Measurements from ENCODE around the gene TTC29.

TTC29 gene

DNA sequence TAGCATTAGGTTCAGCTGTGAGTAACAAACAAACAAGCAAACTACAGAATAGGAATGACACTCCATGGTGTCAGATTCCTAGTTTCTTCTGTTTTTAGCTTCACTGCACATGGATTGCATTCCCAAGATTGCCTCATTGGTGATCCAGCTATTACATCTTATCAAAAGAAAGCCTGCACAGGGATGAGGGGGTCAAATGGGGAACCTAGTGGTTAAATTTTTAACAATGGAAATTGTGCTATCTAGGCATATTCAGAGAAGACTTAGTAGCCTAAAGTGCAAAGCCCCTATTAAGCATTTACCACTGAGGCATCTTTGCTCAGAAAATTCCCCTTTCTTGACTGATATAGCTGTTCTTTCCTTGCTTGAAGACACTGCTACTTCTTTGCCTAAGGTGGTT is 3.9 kb upstream of the TTC29 start:
- no peaks in the 10 kb centered on the region for H3K36me3 ChIP-seq (ENCODE audit: control insufficient read depth in 2 of 2, insufficient read depth in 1 of 2, low read length in 2 of 2)
- no peak overlapping the region for H3K4me3 ChIP-seq (ENCODE audit: low read depth, low read length)
- TF ChIP-seq ZSCAN16 (tag by site-specific recombination; IDR thresholded peaks at IDR 0.05) (no peak), IKZF3 (tag by site-specific recombination; IDR thresholded peaks at IDR 0.05) (no peak), ZNF785 (tag by site-specific recombination; IDR thresholded peaks at IDR 0.05) (no peak), ZNF48 (tag by site-specific recombination; IDR thresholded peaks at IDR 0.05) (no peak), ZNF335 (tag by site-specific recombination; conservative IDR thresholded peaks at IDR 0.05) (no peak), MYNN (tag by site-specific recombination; IDR thresholded peaks at IDR 0.05; ENCODE audit: borderline replicate concordance) (no peak), GFI1B (tag by site-specific recombination; IDR thresholded peaks at IDR 0.05) (no peak), KLF7 (tag by site-specific recombination; IDR thresholded peaks at IDR 0.05; ENCODE audit: borderline replicate concordance) (no peak), ZNF843 (tag by site-specific recombination; IDR thresholded peaks at IDR 0.05) (no peak), KLF9 (tag by site-specific recombination; IDR thresholded peaks at IDR 0.05; ENCODE audit: low read depth) (no peak)
- TF ChIP-seq, protein P1, sequence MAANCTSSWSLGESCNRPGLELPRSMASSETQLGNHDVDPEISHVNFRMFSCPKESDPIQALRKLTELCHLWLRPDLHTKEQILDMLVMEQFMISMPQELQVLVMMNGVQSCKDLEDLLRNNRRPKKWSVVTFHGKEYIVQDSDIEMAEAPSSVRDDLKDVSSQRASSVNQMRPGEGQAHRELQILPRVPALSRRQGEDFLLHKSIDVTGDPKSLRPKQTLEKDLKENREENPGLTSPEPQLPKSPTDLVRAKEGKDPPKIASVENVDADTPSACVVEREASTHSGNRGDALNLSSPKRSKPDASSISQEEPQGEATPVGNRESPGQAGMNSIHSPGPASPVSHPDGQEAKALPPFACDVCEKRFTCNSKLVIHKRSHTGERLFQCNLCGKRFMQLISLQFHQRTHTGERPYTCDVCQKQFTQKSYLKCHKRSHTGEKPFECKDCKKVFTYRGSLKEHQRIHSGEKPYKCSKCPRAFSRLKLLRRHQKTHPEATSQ (tag by site-specific recombination; IDR thresholded peaks at IDR 0.05), result no peak
- TF ChIP-seq, protein P2, sequence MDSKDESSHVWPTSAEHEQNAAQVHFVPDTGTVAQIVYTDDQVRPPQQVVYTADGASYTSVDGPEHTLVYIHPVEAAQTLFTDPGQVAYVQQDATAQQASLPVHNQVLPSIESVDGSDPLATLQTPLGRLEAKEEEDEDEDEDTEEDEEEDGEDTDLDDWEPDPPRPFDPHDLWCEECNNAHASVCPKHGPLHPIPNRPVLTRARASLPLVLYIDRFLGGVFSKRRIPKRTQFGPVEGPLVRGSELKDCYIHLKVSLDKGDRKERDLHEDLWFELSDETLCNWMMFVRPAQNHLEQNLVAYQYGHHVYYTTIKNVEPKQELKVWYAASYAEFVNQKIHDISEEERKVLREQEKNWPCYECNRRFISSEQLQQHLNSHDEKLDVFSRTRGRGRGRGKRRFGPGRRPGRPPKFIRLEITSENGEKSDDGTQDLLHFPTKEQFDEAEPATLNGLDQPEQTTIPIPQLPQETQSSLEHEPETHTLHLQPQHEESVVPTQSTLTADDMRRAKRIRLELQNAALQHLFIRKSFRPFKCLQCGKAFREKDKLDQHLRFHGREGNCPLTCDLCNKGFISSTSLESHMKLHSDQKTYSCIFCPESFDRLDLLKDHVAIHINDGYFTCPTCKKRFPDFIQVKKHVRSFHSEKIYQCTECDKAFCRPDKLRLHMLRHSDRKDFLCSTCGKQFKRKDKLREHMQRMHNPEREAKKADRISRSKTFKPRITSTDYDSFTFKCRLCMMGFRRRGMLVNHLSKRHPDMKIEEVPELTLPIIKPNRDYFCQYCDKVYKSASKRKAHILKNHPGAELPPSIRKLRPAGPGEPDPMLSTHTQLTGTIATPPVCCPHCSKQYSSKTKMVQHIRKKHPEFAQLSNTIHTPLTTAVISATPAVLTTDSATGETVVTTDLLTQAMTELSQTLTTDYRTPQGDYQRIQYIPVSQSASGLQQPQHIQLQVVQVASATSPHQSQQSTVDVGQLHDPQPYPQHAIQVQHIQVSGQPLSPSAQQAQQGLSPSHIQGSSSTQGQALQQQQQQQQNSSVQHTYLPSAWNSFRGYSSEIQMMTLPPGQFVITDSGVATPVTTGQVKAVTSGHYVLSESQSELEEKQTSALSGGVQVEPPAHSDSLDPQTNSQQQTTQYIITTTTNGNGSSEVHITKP (tag by site-specific recombination; IDR thresholded peaks at IDR 0.05), result no peak
- ChIA-PET POLR2A (no interaction called here), CTCF (interaction anchor here (0.6 kb wide), 1 partner anchor 142 kb away, joined by 4 read pairs; no protein-coding TSS in a partner anchor)
- H3K9me3 ChIP-seq (ENCODE audit: control insufficient read depth, insufficient read depth, low read depth, low read length), result no peaks in the 10 kb centered on the region
- no peak overlapping the region for H3K27ac ChIP-seq (ENCODE audit: extremely low read depth, low read depth, low read length)
- H3K4me1 ChIP-seq (ENCODE audit: control insufficient read depth, insufficient read depth, low read length), result no peaks in the 10 kb centered on the region

DNA sequence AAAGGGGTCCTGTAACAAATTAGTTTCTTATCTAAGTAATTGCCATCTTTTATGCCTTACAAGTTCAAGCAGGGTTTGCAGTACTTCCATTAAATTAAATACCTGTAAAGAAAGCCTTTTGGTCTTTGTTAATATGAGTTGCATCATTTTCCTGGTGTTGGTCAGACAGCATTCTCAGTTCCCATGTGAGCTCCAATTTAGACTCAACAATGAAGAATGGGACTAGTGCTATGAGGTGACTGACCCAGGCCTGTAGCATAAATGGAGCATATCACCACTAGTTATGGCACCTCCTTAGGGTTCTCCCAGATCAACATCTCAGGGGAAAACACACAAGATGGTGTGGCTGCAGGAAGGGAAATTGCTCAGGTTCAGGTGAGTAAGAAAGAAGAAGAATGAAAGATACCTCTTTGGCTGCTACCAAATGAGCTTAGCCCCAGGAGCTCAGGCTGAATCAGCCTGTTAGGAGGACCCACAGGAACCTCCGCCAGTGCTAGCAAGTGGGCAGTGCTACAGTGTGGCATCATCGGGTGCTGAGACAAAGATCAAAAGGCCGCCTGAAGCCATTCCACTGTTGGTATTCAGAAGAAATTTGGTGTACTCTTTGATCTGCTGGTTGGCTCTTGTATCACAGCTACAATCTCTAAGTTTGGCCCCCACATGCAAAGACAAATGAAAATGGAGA is 1.8 kb downstream of the TTC29 start:
- H3K4me1 ChIP-seq (ENCODE audit: control insufficient read depth, insufficient read depth, low read length), result no peaks in the 10 kb centered on the region
- no peak overlapping the region for H3K27ac ChIP-seq (ENCODE audit: extremely low read depth, low read depth, low read length)
- no peaks in the 10 kb centered on the region for H3K9me3 ChIP-seq (ENCODE audit: control insufficient read depth, insufficient read depth, low read depth, low read length)
- ChIA-PET CTCF (interaction anchor here (0.6 kb wide), 1 partner anchor 823 kb away, joined by 3 read pairs; no protein-coding TSS in a partner anchor), POLR2A (interaction anchor here (0.6 kb wide), 1 partner anchor 11 kb away, joined by 3 read pairs; no protein-coding TSS in a partner anchor)
- no peak overlapping the region for H3K4me3 ChIP-seq (ENCODE audit: low read depth, low read length)
- no peaks in the 10 kb centered on the region for H3K36me3 ChIP-seq (ENCODE audit: control insufficient read depth in 2 of 2, insufficient read depth in 1 of 2, low read length in 2 of 2)
- TF ChIP-seq, protein P3, sequence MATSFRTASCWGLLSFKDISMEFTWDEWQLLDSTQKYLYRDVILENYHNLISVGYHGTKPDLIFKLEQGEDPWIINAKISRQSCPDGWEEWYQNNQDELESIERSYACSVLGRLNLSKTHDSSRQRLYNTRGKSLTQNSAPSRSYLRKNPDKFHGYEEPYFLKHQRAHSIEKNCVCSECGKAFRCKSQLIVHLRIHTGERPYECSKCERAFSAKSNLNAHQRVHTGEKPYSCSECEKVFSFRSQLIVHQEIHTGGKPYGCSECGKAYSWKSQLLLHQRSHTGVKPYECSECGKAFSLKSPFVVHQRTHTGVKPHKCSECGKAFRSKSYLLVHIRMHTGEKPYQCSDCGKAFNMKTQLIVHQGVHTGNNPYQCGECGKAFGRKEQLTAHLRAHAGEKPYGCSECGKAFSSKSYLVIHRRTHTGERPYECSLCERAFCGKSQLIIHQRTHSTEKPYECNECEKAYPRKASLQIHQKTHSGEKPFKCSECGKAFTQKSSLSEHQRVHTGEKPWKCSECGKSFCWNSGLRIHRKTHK (tag by site-specific recombination; IDR thresholded peaks at IDR 0.05), result no peak
- TF ChIP-seq KLF7 (tag by site-specific recombination; IDR thresholded peaks at IDR 0.05; ENCODE audit: borderline replicate concordance) (no peak), ZNF112 (tag by site-specific recombination; IDR thresholded peaks at IDR 0.05) (no peak), ZBTB7A (tag by site-specific recombination; IDR thresholded peaks at IDR 0.05; ENCODE audit: low read depth) (no peak), BCL11A (tag by site-specific recombination; IDR thresholded peaks at IDR 0.05; ENCODE audit: low read depth) (no peak), MZF1 (tag by site-specific recombination; IDR thresholded peaks at IDR 0.05; ENCODE audit: borderline replicate concordance) (no peak)
- TF ChIP-seq, protein P4, sequence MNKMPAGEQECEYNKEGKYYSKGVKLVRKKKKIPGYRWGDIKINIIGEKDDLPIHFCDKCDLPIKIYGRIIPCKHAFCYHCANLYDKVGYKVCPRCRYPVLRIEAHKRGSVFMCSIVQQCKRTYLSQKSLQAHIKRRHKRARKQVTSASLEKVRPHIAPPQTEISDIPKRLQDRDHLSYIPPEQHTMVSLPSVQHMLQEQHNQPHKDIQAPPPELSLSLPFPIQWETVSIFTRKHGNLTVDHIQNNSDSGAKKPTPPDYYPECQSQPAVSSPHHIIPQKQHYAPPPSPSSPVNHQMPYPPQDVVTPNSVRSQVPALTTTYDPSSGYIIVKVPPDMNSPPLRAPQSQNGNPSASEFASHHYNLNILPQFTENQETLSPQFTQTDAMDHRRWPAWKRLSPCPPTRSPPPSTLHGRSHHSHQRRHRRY (tag by site-specific recombination; IDR thresholded peaks at IDR 0.05), result no peak
- TF ChIP-seq, protein P5, sequence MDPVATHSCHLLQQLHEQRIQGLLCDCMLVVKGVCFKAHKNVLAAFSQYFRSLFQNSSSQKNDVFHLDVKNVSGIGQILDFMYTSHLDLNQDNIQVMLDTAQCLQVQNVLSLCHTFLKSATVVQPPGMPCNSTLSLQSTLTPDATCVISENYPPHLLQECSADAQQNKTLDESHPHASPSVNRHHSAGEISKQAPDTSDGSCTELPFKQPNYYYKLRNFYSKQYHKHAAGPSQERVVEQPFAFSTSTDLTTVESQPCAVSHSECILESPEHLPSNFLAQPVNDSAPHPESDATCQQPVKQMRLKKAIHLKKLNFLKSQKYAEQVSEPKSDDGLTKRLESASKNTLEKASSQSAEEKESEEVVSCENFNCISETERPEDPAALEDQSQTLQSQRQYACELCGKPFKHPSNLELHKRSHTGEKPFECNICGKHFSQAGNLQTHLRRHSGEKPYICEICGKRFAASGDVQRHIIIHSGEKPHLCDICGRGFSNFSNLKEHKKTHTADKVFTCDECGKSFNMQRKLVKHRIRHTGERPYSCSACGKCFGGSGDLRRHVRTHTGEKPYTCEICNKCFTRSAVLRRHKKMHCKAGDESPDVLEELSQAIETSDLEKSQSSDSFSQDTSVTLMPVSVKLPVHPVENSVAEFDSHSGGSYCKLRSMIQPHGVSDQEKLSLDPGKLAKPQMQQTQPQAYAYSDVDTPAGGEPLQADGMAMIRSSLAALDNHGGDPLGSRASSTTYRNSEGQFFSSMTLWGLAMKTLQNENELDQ (tag by site-specific recombination; IDR thresholded peaks at IDR 0.05; ENCODE audit: low read depth), result no peak
- TF ChIP-seq, protein P6, sequence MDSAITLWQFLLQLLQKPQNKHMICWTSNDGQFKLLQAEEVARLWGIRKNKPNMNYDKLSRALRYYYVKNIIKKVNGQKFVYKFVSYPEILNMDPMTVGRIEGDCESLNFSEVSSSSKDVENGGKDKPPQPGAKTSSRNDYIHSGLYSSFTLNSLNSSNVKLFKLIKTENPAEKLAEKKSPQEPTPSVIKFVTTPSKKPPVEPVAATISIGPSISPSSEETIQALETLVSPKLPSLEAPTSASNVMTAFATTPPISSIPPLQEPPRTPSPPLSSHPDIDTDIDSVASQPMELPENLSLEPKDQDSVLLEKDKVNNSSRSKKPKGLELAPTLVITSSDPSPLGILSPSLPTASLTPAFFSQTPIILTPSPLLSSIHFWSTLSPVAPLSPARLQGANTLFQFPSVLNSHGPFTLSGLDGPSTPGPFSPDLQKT (IDR thresholded peaks at IDR 0.05; ENCODE audit: borderline replicate concordance, low read depth, low read length), result no peak
- TF ChIP-seq, protein P7, sequence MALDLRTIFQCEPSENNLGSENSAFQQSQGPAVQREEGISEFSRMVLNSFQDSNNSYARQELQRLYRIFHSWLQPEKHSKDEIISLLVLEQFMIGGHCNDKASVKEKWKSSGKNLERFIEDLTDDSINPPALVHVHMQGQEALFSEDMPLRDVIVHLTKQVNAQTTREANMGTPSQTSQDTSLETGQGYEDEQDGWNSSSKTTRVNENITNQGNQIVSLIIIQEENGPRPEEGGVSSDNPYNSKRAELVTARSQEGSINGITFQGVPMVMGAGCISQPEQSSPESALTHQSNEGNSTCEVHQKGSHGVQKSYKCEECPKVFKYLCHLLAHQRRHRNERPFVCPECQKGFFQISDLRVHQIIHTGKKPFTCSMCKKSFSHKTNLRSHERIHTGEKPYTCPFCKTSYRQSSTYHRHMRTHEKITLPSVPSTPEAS (tag by site-specific recombination; IDR thresholded peaks at IDR 0.05), result no peak

All from HEK293 (cell line).